SHP77 (cell line): ENCODE results near the gene CSRNP3.

Experiments used
- DNase-seq, 2 experiments: peaks; one replicate each; lab custom pipeline; 2025; lab: John Stamatoyannopoulos, UW

Gene CSRNP3

GRCh38 chr2:165682546-165682945, 213.0 kb downstream of the CSRNP3 start:
- DNase-seq, result no peak

GRCh38 chr2:165686800-165687199, 217.3 kb downstream of the CSRNP3 start:
- DNase-seq, result no peak

- no peak for DNase-seq
Measured at GRCh38 chr2:165687426-165688002, 218.0 kb downstream of the CSRNP3 start.

GRCh38 chr2:165691615-165692014, 222.1 kb downstream of the CSRNP3 start:
- DNase-seq, result no peak

- no peak for DNase-seq
Measured at GRCh38 chr2:165692906-165693305, 223.4 kb downstream of the CSRNP3 start.

- no peak for DNase-seq
Measured at GRCh38 chr2:165693838-165694237, 224.3 kb downstream of the CSRNP3 start.

GRCh38 chr2:165697748-165698443, 228.4 kb downstream of the CSRNP3 start:
- DNase-seq, result no peak

GRCh38 chr2:165698444-165698884, 229.0 kb downstream of the CSRNP3 start:
- DNase-seq, result peak in 1 of 2 experiments; percentile 34

GRCh38 chr2:165699946-165700345, 230.4 kb downstream of the CSRNP3 start:
- no peak for DNase-seq

- DNase-seq, result no peak
Measured at GRCh38 chr2:165700531-165700930, 231.0 kb downstream of the CSRNP3 start.

- no peak for DNase-seq
Measured at GRCh38 chr2:165701147-165701546, 231.6 kb downstream of the CSRNP3 start.

- DNase-seq, result no peak
Measured at GRCh38 chr2:165706960-165707487, 237.5 kb downstream of the CSRNP3 start.

- DNase-seq, result no peak
Measured at GRCh38 chr2:165716091-165716490, 246.6 kb downstream of the CSRNP3 start.

- DNase-seq, result no peak
Measured at GRCh38 chr2:165718610-165719210, 249.2 kb downstream of the CSRNP3 start.

GRCh38 chr2:165720511-165720910, 251.0 kb downstream of the CSRNP3 start:
- DNase-seq, result no peak

- DNase-seq, result no peak
Measured at GRCh38 chr2:165725421-165725820, 255.9 kb downstream of the CSRNP3 start.
